Panc1 (cell line): ENCODE results near the gene CCDC159. TPM values are rescaled to one million over a fixed set of nuclear protein-coding genes. Genes with fewer than 3 reads are reported as not detected.

ENCODE experiments used
- ATAC-seq: fragments of 200-7000 bp; cut with Tn5 transposase; 2 replicates; pipeline ENCODE4 v1.9.1; 2020; ENCODE audit warnings: mild to moderate bottlenecking, moderate library complexity
- BruUV-seq: library from RNA; stranded (reverse); fragments of 400-500 nt; replicated peaks from 2 replicates; lab custom pipeline; 2021; lab: Mats Ljungman, UMichigan
- CTCF ChIA-PET: fragments of 300-600 bp; sonication (Branson Sonifier 250); formaldehyde crosslinking; loops from one replicate; lab custom pipeline; 2022; ENCODE audit warnings: antibody characterized with exemption; lab: Charles Lee
- POLR2A ChIA-PET: fragments of 300-600 bp; sonication (Branson Sonifier 250); formaldehyde crosslinking; loops from one replicate; lab custom pipeline; 2022; ENCODE audit warnings: antibody characterized with exemption; lab: Charles Lee
- DNase-seq: peaks from one replicate; pipeline ENCODE4 v3.0.0-alpha.2; 2010; ENCODE audit warnings: low read depth, low spot score
- H3K27ac ChIP-seq: 2 replicates; pipeline ENCODE4 v1.5.1; 2011; ENCODE audit warnings: mild to moderate bottlenecking, low read length, inconsistent platforms
- H3K27me3 ChIP-seq: fragments of 200-500 bp; sonication (Bioruptor generic); 2 replicates; pipeline ENCODE4 v1.6.0; 2014; ENCODE audit warnings: low read length, inconsistent platforms; ENCODE audit not compliant: control insufficient read depth, insufficient read depth
- H3K36me3 ChIP-seq: fragments of 200-500 bp; sonication (Bioruptor generic); 2 replicates; pipeline ENCODE4 v1.5.1; 2014; ENCODE audit warnings: inconsistent platforms, mild to moderate bottlenecking, low read length, moderate library complexity; ENCODE audit not compliant: control insufficient read depth, insufficient read depth
- H3K4me1 ChIP-seq: 2 replicates; pipeline ENCODE4 v1.5.1; 2011; ENCODE audit warnings: inconsistent platforms, mild to moderate bottlenecking, low read length, moderate library complexity; ENCODE audit not compliant: control insufficient read depth, insufficient read depth
- H3K4me3 ChIP-seq, 2 experiments: 2 replicates each; pipeline ENCODE4 v1.5.1; 2011 to 2012; ENCODE audit warnings: low read depth in 2 of 2, low read length in 2 of 2, mild to moderate bottlenecking in 2 of 2, inconsistent platforms in 1 of 2, moderate library complexity in 1 of 2
- H3K9me3 ChIP-seq: fragments of 200-500 bp; sonication (Bioruptor generic); 2 replicates; pipeline ENCODE4 v1.5.1; 2014; ENCODE audit warnings: low read depth, mild to moderate bottlenecking, inconsistent platforms, low read length, moderate library complexity; ENCODE audit not compliant: control insufficient read depth, insufficient read depth
- CTCF ChIP-seq: fragments of 450-650 bp; IDR thresholded peaks from 2 replicates; pipeline ENCODE4 v1.5.1; 2017; ENCODE audit warnings: mild to moderate bottlenecking
- POLR2AphosphoS5 ChIP-seq: IDR thresholded peaks from 2 replicates; pipeline ENCODE4 v1.6.1; 2012; ENCODE audit warnings: mild to moderate bottlenecking, low read depth, low read length, moderate library complexity
- REST ChIP-seq, 2 experiments: IDR thresholded peaks; 2 replicates each; pipeline ENCODE4 v1.6.1; 2011 to 2012; ENCODE audit warnings: low read depth in 2 of 2, control low read depth in 1 of 2, low read length in 1 of 2, mild to moderate bottlenecking in 1 of 2, moderate library complexity in 1 of 2; ENCODE audit not compliant: insufficient read depth in 1 of 2
- SIN3A ChIP-seq: IDR thresholded peaks from 2 replicates; pipeline ENCODE4 v1.6.1; 2012; ENCODE audit warnings: low read depth, mild to moderate bottlenecking, low read length, moderate library complexity, borderline replicate concordance; ENCODE audit not compliant: insufficient read depth
- TCF7L2 ChIP-seq: IDR thresholded peaks from 2 replicates; pipeline ENCODE4 v1.6.1; 2011; ENCODE audit warnings: mild to moderate bottlenecking, low read depth, low read length, inconsistent platforms
- in situ Hi-C: cut with HindIII; loops from 2 replicates; pipeline ENCODE4 v1.10.0; 2016; ENCODE audit warnings: low sequenced_read_pairs, low pct_unique_long_range_greater_than_20kb
- intact Hi-C: fragments of 100-400 bp; cut with micrococcal nuclease; formaldehyde crosslinking; loops from one replicate; pipeline ENCODE4 v1.10.0; 2022; ENCODE audit not compliant: unreplicated experiment
- total RNA-seq: library from RNA; stranded (reverse); gene quantifications from one replicate; pipeline ENCODE4 v1.2.1, GENCODE V29; 2021; ENCODE audit not compliant: unreplicated experiment

Gene CCDC159
- total RNA-seq, 1 experiment from 2014 or later, result 46.6 TPM

GRCh38 chr19:11363881-11364280 lies 17.6 kb downstream of the CCDC159 start:
- ChIA-PET POLR2A (no interaction called here), CTCF (interaction anchor here (0.6 to 0.7 kb wide), 3 partner anchors 21 to 144 kb away, joined by 3 to 4 read pairs (median 4); no protein-coding TSS in a partner anchor)
- in situ Hi-C loops (no loop called here), intact Hi-C loops (no loop called here)
- ATAC-seq, result no peak
- Histone ChIP-seq H3K27ac (no peak overlapping the region), H3K9me3 (no peaks in the 10 kb centered on the region), H3K4me1 (no peaks in the 10 kb centered on the region), H3K27me3 (no peaks in the 10 kb centered on the region), H3K4me3 (no peak overlapping the region), H3K36me3 (no peaks in the 10 kb centered on the region)
- TF ChIP-seq SIN3A (no peak), REST (IDR thresholded peaks at IDR 0.05; ENCODE audit: insufficient read depth in 1 of 2, low read depth in 2 of 2, low read length in 1 of 2) (no peak), CTCF (no peak), TCF7L2 (no peak), POLR2AphosphoS5 (no peak)
- BruUV-seq, result no TSS peak
- no peak for DNase-seq

- no peaks in the 10 kb centered on the region for H3K36me3 ChIP-seq
- no TSS peak for BruUV-seq
- H3K4me1 ChIP-seq, result no peaks in the 10 kb centered on the region
- in situ Hi-C loops (no loop called here), intact Hi-C loops (no loop called here)
- H3K27me3 ChIP-seq, result no peaks in the 10 kb centered on the region
- CTCF ChIA-PET, result interaction anchor here (0.6 kb wide), 1 partner anchor 145 kb away, joined by 4 read pairs; no protein-coding TSS in a partner anchor
- no peak overlapping the region for H3K27ac ChIP-seq
- H3K4me3 ChIP-seq, result no peak overlapping the region
- TF ChIP-seq TCF7L2 (no peak), CTCF (no peak), POLR2AphosphoS5 (no peak), SIN3A (no peak), REST (IDR thresholded peaks at IDR 0.05; ENCODE audit: insufficient read depth in 1 of 2, low read depth in 2 of 2, low read length in 1 of 2) (no peak)
- DNase-seq, result no peak
- POLR2A ChIA-PET, result no interaction called here
- H3K9me3 ChIP-seq, result no peaks in the 10 kb centered on the region
- no peak for ATAC-seq
Measured at GRCh38 chr19:11364296-11364904, 18.1 kb downstream of the CCDC159 start.
